CD4-positive, alpha-beta T cell (primary cell): Measurements from ENCODE around the gene DYSF. TPM values are rescaled to one million over a fixed set of nuclear protein-coding genes. Genes with fewer than 3 reads are reported as not detected.

Experiments
- ATAC-seq: fragments of 200-7000 bp; cut with Tn5 transposase; one replicate; pipeline ENCODE4 v1.10.0; 2022; ENCODE audit warnings: mild to moderate bottlenecking; ENCODE audit not compliant: poor library complexity
- CTCF ChIA-PET: fragments of 350-600 bp; sonication (Branson Sonifier 250); formaldehyde crosslinking; loops from one replicate; lab custom pipeline; 2021; ENCODE audit warnings: antibody characterized with exemption, inconsistent platforms; lab: Charles Lee
- POLR2A ChIA-PET: fragments of 350-600 bp; sonication (Branson Sonifier 250); formaldehyde crosslinking; loops from one replicate; lab custom pipeline; 2021; ENCODE audit warnings: antibody characterized with exemption, inconsistent platforms; lab: Charles Lee
- DNase-seq, 14 experiments: peaks; one replicate each; pipeline ENCODE4 v3.0.0-alpha.2; 2013 to 2020; ENCODE audit warnings: mixed read lengths in 2 of 14
- H3K27ac ChIP-seq, 2 donors: one replicate each; pipeline versions ENCODE4 v1.5.1 to v1.7.0; 2013; ENCODE audit warnings: low read length in 2 of 2, low read depth in 1 of 2, mild to moderate bottlenecking in 1 of 2
- H3K27me3 ChIP-seq, 2 experiments: 1 replicate in 1 of 2; 2 replicates in 1 of 2; pipeline versions ENCODE4 v1.6.1 to v1.7.0; 2013; ENCODE audit warnings: low read length in 2 of 2, control low read depth in 1 of 2, mild to moderate bottlenecking in 1 of 2, moderate library complexity in 1 of 2; ENCODE audit not compliant: insufficient read depth in 2 of 2, control insufficient read depth in 1 of 2
- H3K36me3 ChIP-seq: one replicate; pipeline ENCODE4 v1.6.1; 2013; ENCODE audit warnings: low read length, control low read depth; ENCODE audit not compliant: insufficient read depth
- H3K4me1 ChIP-seq: one replicate; pipeline ENCODE4 v1.6.1; 2013; ENCODE audit warnings: low read length, control low read depth; ENCODE audit not compliant: insufficient read depth
- H3K4me3 ChIP-seq: one replicate; pipeline ENCODE4 v1.5.1; 2013; ENCODE audit warnings: mild to moderate bottlenecking, low read length, moderate library complexity
- H3K9me3 ChIP-seq, 2 experiments: 1 replicate in 1 of 2; 2 replicates in 1 of 2; pipeline versions ENCODE4 v1.6.1 to v1.7.0; 2013; ENCODE audit warnings: low read length in 2 of 2, mild to moderate bottlenecking in 2 of 2, control low read depth in 1 of 2, moderate library complexity in 1 of 2; ENCODE audit not compliant: control insufficient read depth in 1 of 2, insufficient read depth in 1 of 2
- H3K27ac Mint-ChIP-seq: one replicate; pipeline ENCODE4 v1.8.0; 2020; ENCODE audit warnings: mixed read lengths
- H3K27me3 Mint-ChIP-seq: one replicate; pipeline ENCODE4 v1.8.0; 2021; ENCODE audit warnings: mixed read lengths
- H3K36me3 Mint-ChIP-seq: one replicate; pipeline ENCODE4 v1.8.0; 2021; ENCODE audit warnings: low read depth, mixed read lengths
- H3K4me1 Mint-ChIP-seq: one replicate; pipeline ENCODE4 v1.8.0; 2021; ENCODE audit warnings: low read depth, mixed read lengths
- H3K4me3 Mint-ChIP-seq: one replicate; pipeline ENCODE4 v1.8.0; 2020; ENCODE audit warnings: mild to moderate bottlenecking, mixed read lengths
- H3K9me3 Mint-ChIP-seq: one replicate; pipeline ENCODE4 v1.8.0; 2020; ENCODE audit warnings: mixed read lengths
- intact Hi-C, 2 experiments: fragments of 100-400 bp; cut with DNase I in 1 of 2; cut with micrococcal nuclease in 1 of 2; formaldehyde crosslinking; loops; one replicate each; pipeline versions ENCODE4 v1.15.1 to v1.9.0; 2023 to 2025; cut with DNase I, micrococcal nuclease
- total RNA-seq, 174 experiments: library from RNA in 2 of 174; stranded (reverse) in 2 of 174; gene quantifications; one replicate each; pipeline ENCODE4 v1.2.3 and lab custom pipeline; 2021 to 2026
- TF ChIP-seq, protein P1 (sequence below): fragments of 200-600 bp; IDR thresholded peaks from one replicate; pipeline ENCODE4 v1.8.0; 2022; ENCODE audit warnings: antibody characterized with exemption, mild to moderate bottlenecking

The DYSF gene
- total RNA-seq, 2 experiments from 2014 or later = 0.27 to 0.31 TPM

DNA sequence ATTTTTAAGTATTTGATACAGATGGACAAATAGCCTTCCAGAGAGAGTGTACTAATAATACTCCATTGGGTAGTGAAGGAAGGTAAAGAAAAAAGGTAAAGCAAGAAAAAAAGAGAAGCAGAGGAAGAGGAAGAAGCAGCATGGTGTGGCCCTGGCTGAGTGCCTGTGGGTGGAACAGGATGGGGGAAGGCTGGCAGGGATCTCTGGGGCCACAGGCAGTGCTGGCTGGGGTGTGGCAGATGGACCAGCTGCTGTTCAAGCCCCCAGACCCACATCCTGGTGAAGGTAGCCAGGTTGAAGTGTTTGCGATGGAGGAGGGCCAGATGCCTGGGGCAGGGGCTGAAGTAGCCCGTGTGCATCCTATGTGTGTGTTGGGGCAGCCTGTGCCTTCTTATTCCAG lies 79.0 kb downstream of the DYSF start:
- Histone ChIP-seq H3K36me3 (no peaks in the 10 kb centered on the region), H3K4me3 (no peak overlapping the region), H3K27ac (no peak overlapping the region), H3K4me1 (no peaks in the 10 kb centered on the region), H3K9me3 (no peaks in the 10 kb centered on the region), H3K27me3 (peaks cover 2 to 13% of the 10 kb centered on the region in 2 experiments)
- no peak overlapping the region for H3K4me3 Mint-ChIP-seq
- TF ChIP-seq, protein P1, sequence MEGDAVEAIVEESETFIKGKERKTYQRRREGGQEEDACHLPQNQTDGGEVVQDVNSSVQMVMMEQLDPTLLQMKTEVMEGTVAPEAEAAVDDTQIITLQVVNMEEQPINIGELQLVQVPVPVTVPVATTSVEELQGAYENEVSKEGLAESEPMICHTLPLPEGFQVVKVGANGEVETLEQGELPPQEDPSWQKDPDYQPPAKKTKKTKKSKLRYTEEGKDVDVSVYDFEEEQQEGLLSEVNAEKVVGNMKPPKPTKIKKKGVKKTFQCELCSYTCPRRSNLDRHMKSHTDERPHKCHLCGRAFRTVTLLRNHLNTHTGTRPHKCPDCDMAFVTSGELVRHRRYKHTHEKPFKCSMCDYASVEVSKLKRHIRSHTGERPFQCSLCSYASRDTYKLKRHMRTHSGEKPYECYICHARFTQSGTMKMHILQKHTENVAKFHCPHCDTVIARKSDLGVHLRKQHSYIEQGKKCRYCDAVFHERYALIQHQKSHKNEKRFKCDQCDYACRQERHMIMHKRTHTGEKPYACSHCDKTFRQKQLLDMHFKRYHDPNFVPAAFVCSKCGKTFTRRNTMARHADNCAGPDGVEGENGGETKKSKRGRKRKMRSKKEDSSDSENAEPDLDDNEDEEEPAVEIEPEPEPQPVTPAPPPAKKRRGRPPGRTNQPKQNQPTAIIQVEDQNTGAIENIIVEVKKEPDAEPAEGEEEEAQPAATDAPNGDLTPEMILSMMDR = no peak
- POLR2A ChIA-PET = no interaction called here
- CTCF ChIA-PET = no interaction called here
- intact Hi-C loops = no loop called here
- H3K36me3 Mint-ChIP-seq = no peaks in the 10 kb centered on the region
- no peaks in the 10 kb centered on the region for H3K4me1 Mint-ChIP-seq
- peaks cover 67% of the 10 kb centered on the region for H3K27me3 Mint-ChIP-seq
- DNase-seq (no peak), ATAC-seq (no peak)
- H3K9me3 Mint-ChIP-seq = no peaks in the 10 kb centered on the region
- H3K27ac Mint-ChIP-seq = no peak overlapping the region

DNA sequence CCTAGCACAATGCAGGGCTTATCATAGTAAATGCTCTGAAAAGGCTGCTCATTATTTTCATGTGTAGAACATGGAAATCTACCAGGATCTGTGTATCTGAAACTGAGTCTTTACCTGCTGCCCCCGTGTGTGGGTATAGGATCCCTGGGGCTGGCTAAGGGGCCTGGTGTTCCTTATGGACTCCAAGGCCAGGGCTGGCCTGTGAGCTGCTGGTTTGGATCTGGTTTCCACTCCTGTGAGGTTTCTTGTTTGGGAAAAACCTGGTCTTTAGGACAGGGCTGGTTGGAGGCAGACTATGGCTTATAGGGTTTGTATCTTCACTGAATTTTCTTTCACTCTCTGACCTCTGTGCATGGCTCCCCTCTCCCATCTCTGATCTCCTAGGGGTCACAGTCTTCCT lies 80.8 kb downstream of the DYSF start:
- ATAC-seq (no peak), DNase-seq (no peak)
- H3K27ac ChIP-seq = no peak overlapping the region
- no peaks in the 10 kb centered on the region for H3K36me3 ChIP-seq
- CTCF ChIA-PET = no interaction called here
- peaks cover 2 to 5% of the 10 kb centered on the region in 2 experiments for H3K27me3 ChIP-seq
- H3K9me3 ChIP-seq = no peaks in the 10 kb centered on the region
- Mint-ChIP-seq H3K9me3 (no peaks in the 10 kb centered on the region), H3K4me1 (no peaks in the 10 kb centered on the region), H3K36me3 (no peaks in the 10 kb centered on the region), H3K4me3 (no peak overlapping the region), H3K27me3 (peaks cover 54% of the 10 kb centered on the region), H3K27ac (no peak overlapping the region)
- no peak overlapping the region for H3K4me3 ChIP-seq
- no peaks in the 10 kb centered on the region for H3K4me1 ChIP-seq
- intact Hi-C loops = no loop called here
- TF ChIP-seq, protein P1 = no peak
- POLR2A ChIA-PET = no interaction called here

DNA sequence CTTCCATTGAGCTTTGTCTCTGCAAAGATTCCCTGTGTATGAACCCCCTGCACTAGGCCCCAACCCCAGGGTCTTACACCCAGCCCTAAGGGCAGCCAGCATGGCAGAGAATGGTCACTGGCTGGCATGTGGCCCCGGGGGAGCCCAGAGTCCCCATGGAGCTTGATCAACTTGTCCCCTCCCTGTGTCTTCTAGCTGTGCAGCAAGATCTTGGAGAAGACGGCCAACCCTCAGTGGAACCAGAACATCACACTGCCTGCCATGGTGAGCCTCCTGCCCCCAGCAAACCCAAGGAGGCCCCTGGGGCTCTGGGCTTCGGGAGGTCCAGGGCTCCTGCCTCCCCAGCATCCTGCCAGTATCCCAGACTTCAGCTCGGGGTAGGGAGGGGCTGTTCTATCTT lies 81.5 kb downstream of the DYSF start:
- Mint-ChIP-seq H3K9me3 (no peaks in the 10 kb centered on the region), H3K27me3 (peaks cover 48% of the 10 kb centered on the region), H3K4me1 (no peaks in the 10 kb centered on the region), H3K27ac (no peak overlapping the region), H3K36me3 (no peaks in the 10 kb centered on the region), H3K4me3 (no peak overlapping the region)
- Histone ChIP-seq H3K27ac (no peak overlapping the region), H3K36me3 (no peaks in the 10 kb centered on the region), H3K27me3 (peaks cover 2 to 5% of the 10 kb centered on the region in 2 experiments), H3K9me3 (no peaks in the 10 kb centered on the region), H3K4me1 (no peaks in the 10 kb centered on the region), H3K4me3 (no peak overlapping the region)
- ChIA-PET POLR2A (no interaction called here), CTCF (no interaction called here)
- TF ChIP-seq, protein P1 = no peak
- peak in 1 of 14 experiments; percentile 22 for DNase-seq
- intact Hi-C loops = no loop called here
- no peak for ATAC-seq
